ENCODE measurements around the gene FN3KRP.

FN3KRP gene

GRCh38 chr17:82692268-82692667, 24.2 kb upstream of the FN3KRP start:
- Histone ChIP-seq H3K9me3 (ENCODE audit: control insufficient read depth, insufficient read depth, low read depth, low read length) (no peaks in the 10 kb centered on the region), H3K27ac (ENCODE audit: extremely low read depth, low read depth, low read length) (no peak overlapping the region), H3K4me3 (ENCODE audit: low read depth, low read length) (no peak overlapping the region), H3K4me1 (ENCODE audit: control insufficient read depth, insufficient read depth, low read length) (no peaks in the 10 kb centered on the region; the same call in 1 of the 2 replicates), H3K36me3 (ENCODE audit: control insufficient read depth in 2 of 2, insufficient read depth in 1 of 2, low read length in 2 of 2) (peaks cover 0 to 13% of the 10 kb centered on the region in 2 experiments; a peak in 2 of 3 replicates)
- CTCF ChIA-PET: interaction anchor here (0.7 kb wide), 1 partner anchor 662 kb away, joined by 3 read pairs; no protein-coding TSS in a partner anchor
- TF ChIP-seq FEZF1 (tag by site-specific recombination; IDR thresholded peaks at IDR 0.05) (no peak), PRDM4 (tag by site-specific recombination; IDR thresholded peaks at IDR 0.05) (no peak)
- POLR2A ChIA-PET: interaction anchor here (1.0 kb wide), 1 partner anchor 25 kb away, joined by 4 read pairs; the partner anchor contains the start of gene FN3KRP

GRCh38 chr17:82693168-82693867, 23.2 kb upstream of the FN3KRP start:
- ChIA-PET CTCF (interaction anchor here (0.5 kb wide), 1 partner anchor 166 kb away, joined by 3 read pairs; no protein-coding TSS in a partner anchor), POLR2A (interaction anchor here (0.5 to 1.0 kb wide), 2 partner anchors 24 to 64 kb away, joined by 3 to 4 read pairs; partner anchors contain the start of gene FN3KRP)
- TF ChIP-seq ZNF266 (tag by site-specific recombination; IDR thresholded peaks at IDR 0.05; ENCODE audit: low read depth): no peak
- no peak for TF ChIP-seq ATF2 (tag by site-specific recombination; IDR thresholded peaks at IDR 0.05; ENCODE audit: low read depth)
- no peak for TF ChIP-seq ZNF398 (tag by site-specific recombination; IDR thresholded peaks at IDR 0.05)
- TF ChIP-seq CTCF (tag by site-specific recombination; IDR thresholded peaks at IDR 0.05): no peak
- TF ChIP-seq ZNF473 (tag by site-specific recombination; IDR thresholded peaks at IDR 0.05): no peak
- no peak for TF ChIP-seq ZBTB44 (tag by site-specific recombination; IDR thresholded peaks at IDR 0.05)
- no peak for TF ChIP-seq ZBTB8A (tag by site-specific recombination; IDR thresholded peaks at IDR 0.05)
- Histone ChIP-seq H3K9me3 (ENCODE audit: control insufficient read depth, insufficient read depth, low read depth, low read length) (no peaks in the 10 kb centered on the region), H3K36me3 (ENCODE audit: control insufficient read depth in 2 of 2, insufficient read depth in 1 of 2, low read length in 2 of 2) (peaks cover 0 to 13% of the 10 kb centered on the region in 2 experiments; a peak in 2 of 3 replicates), H3K4me3 (ENCODE audit: low read depth, low read length) (no peak overlapping the region), H3K27ac (ENCODE audit: extremely low read depth, low read depth, low read length) (no peak overlapping the region), H3K4me1 (ENCODE audit: control insufficient read depth, insufficient read depth, low read length) (no peaks in the 10 kb centered on the region; the same call in 1 of the 2 replicates)

GRCh38 chr17:82694647-82695046, 21.9 kb upstream of the FN3KRP start:
- no peak overlapping the region for H3K27ac ChIP-seq (ENCODE audit: extremely low read depth, low read depth, low read length)
- no peak overlapping the region for H3K4me3 ChIP-seq (ENCODE audit: low read depth, low read length)
- no peak for TF ChIP-seq ZSCAN23 (tag by site-specific recombination; IDR thresholded peaks at IDR 0.05)
- peak; percentile 74; the same call in 1 of the 2 replicates for TF ChIP-seq TRIM28 (IDR thresholded peaks at IDR 0.05; ENCODE audit: borderline replicate concordance, low read length)
- peak; percentile 66 for TF ChIP-seq SETDB1 (IDR thresholded peaks at IDR 0.05; ENCODE audit: insufficient read length, low read length)
- TF ChIP-seq GLI2 (tag by site-specific recombination; IDR thresholded peaks at IDR 0.05; ENCODE audit: borderline replicate concordance, low read depth): no peak
- no peaks in the 10 kb centered on the region; the same call in 1 of the 2 replicates for H3K4me1 ChIP-seq (ENCODE audit: control insufficient read depth, insufficient read depth, low read length)
- POLR2A ChIA-PET: no interaction called here
- peaks cover 0 to 13% of the 10 kb centered on the region in 2 experiments; a peak in 2 of 3 replicates for H3K36me3 ChIP-seq (ENCODE audit: control insufficient read depth in 2 of 2, insufficient read depth in 1 of 2, low read length in 2 of 2)
- CTCF ChIA-PET: no interaction called here
- no peaks in the 10 kb centered on the region for H3K9me3 ChIP-seq (ENCODE audit: control insufficient read depth, insufficient read depth, low read depth, low read length)
